ENCODE data around the gene ETV2. TPM values are rescaled to one million over a fixed set of nuclear protein-coding genes. Genes with fewer than 3 reads are reported as not detected.

Gene ETV2
- total and polyA plus RNA-seq, 2 of the 4 experiments (the other 2 are of a cell fraction), result 1.2 TPM; not detected in 1

DNA sequence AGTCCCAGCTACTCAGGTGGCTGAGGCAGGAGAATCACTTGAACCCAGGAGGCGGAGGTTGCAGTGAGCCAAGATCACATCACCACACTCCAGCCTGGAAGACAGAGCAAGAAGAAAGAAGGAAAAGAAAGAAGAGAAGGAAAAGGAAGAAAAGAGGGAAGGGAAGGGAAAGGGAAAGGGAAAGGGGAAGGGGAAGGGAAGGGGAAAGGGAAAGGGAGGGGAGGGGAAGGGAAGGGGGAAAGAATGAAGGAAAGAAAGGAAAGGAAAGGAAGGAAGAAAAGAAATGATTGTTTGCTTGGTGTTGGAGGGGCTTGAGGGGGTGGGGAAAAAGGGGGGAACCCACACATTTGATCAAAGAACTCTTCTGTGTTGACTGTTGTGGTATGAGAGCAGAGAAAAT is 45.6 kb upstream of the ETV2 start:
- Histone ChIP-seq H3K14ac (replicated peaks; ENCODE audit: low read depth, low read length) (no peak overlapping the region), H4K5ac (ENCODE audit: low read depth, low read length) (no peak overlapping the region), H2AFZ (replicated peaks; ENCODE audit: low read length, poor library complexity) (no peak overlapping the region), H3K4me2 (ENCODE audit: low read depth, low read length) (no peak overlapping the region), H3K9me3 (ENCODE audit: control insufficient read depth, insufficient read depth, low read length) (no peaks in the 10 kb centered on the region), H3K79me1 (ENCODE audit: low read depth in 1 of 2, low read length in 2 of 2) (no peaks in the 10 kb centered on the region), H2AK5ac (ENCODE audit: low read depth, low read length) (no peak overlapping the region), H3K27ac (ENCODE audit: insufficient read depth, low read length) (no peak overlapping the region), H3K4me3 (ENCODE audit: insufficient read depth, low read depth, low read length) (no peak overlapping the region), H3K23ac (ENCODE audit: low read depth, low read length) (no peak overlapping the region), H2BK20ac (ENCODE audit: low read depth, low read length) (no peak overlapping the region), H2AK9ac (replicated peaks; ENCODE audit: low read depth, low read length, poor library complexity) (no peak overlapping the region), H3K18ac (ENCODE audit: low read depth, low read length) (no peak overlapping the region), H3K27me3 (ENCODE audit: control insufficient read depth, insufficient read depth, low read length) (0 out of 2 replicates have a peak, but pooled peaks cover 2% of the 10 kb centered on the region), H3K4ac (ENCODE audit: low read depth, low read length) (no peak overlapping the region), H2BK15ac (ENCODE audit: low read depth, low read length) (no peak overlapping the region), H3K36me3 (ENCODE audit: control insufficient read depth, insufficient read depth, low read length) (no peaks in the 10 kb centered on the region), H4K8ac (ENCODE audit: low read depth in 2 of 2, low read length in 2 of 2) (no peak overlapping the region), H3K9me1 (ENCODE audit: insufficient read depth, low read length) (no peaks in the 10 kb centered on the region), H2BK5ac (ENCODE audit: low read depth, low read length, poor library complexity, severe bottlenecking) (no peak overlapping the region), H2BK120ac (ENCODE audit: low read depth, low read length) (no peak overlapping the region), H4K20me1 (ENCODE audit: insufficient read depth, low read length) (no peaks in the 10 kb centered on the region), H3K56ac (ENCODE audit: extremely low read depth, insufficient read depth, low read length) (no peak overlapping the region), H3K9ac (ENCODE audit: low read depth, low read length) (no peak overlapping the region), H3K4me1 (ENCODE audit: control insufficient read depth, insufficient read depth, low read length) (no peaks in the 10 kb centered on the region), H4K91ac (ENCODE audit: insufficient read depth, low read depth, low read length) (no peak overlapping the region)
- CTCF ChIA-PET, result no interaction called here
- ATAC-seq (ENCODE audit: low read depth) (no peak), DNase-seq (no peak)
- dilution Hi-C loops (cut with HindIII; ENCODE audit: low sequenced_read_pairs, unreplicated experiment) (no loop called here), intact Hi-C loops (cut with micrococcal nuclease) (no loop called here), in situ Hi-C loops (cut with MboI; ENCODE audit: low sequenced_read_pairs) (loop anchor here (25.0 kb wide), 1 partner anchor 259 kb away; the partner anchor contains the start of genes CD22 and FFAR1)
- TF ChIP-seq SMC3 (IDR thresholded peaks at IDR 0.05; ENCODE audit: low read depth, low read length) (no peak), MAZ (IDR thresholded peaks at IDR 0.05; ENCODE audit: borderline replicate concordance, low read depth, low read length) (no peak), CHD1 (IDR thresholded peaks at IDR 0.05; ENCODE audit: low read depth, low read length) (no peak), ELK1 (IDR thresholded peaks at IDR 0.05; ENCODE audit: borderline replicate concordance, low read depth, low read length) (no peak), RAD21 (IDR thresholded peaks at IDR 0.05; ENCODE audit: low read length) (no peak), CTCF (conservative IDR thresholded peaks at IDR 0.05; ENCODE audit: low read depth, low read length) (no peak), FOS (IDR thresholded peaks at IDR 0.05; ENCODE audit: low read depth, low read length) (no peak), BHLHE40 (IDR thresholded peaks at IDR 0.05; ENCODE audit: low read depth, low read length) (no peak), CEBPB (IDR thresholded peaks at IDR 0.05; ENCODE audit: low read depth, low read length) (no peak), MAFK (IDR thresholded peaks at IDR 0.05; ENCODE audit: low read depth, low read length) (no peak)
- TF ChIP-seq, protein P1, sequence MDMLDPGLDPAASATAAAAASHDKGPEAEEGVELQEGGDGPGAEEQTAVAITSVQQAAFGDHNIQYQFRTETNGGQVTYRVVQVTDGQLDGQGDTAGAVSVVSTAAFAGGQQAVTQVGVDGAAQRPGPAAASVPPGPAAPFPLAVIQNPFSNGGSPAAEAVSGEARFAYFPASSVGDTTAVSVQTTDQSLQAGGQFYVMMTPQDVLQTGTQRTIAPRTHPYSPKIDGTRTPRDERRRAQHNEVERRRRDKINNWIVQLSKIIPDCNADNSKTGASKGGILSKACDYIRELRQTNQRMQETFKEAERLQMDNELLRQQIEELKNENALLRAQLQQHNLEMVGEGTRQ (IDR thresholded peaks at IDR 0.05; ENCODE audit: low read depth, low read length), result no peak
- BruUV-seq (replicated peaks), result no TSS peak
- POLR2A ChIA-PET (ENCODE audit: unreplicated experiment), result no interaction called here
- WGBS, 2 experiments (ENCODE audit: extremely low coverage in 2 of 2, insufficient read length in 1 of 2), result no CpG with 5 or more reads among the region's 1 CpG
